Bronchial epithelial cell (primary cell): ENCODE results near the gene BUB3. TPM values are rescaled to one million over a fixed set of nuclear protein-coding genes. Genes with fewer than 3 reads are reported as not detected.
A peak's percentile ranks its signal among the peaks of the same experiment; 100 is the strongest.

Experiments
- DNase-seq: peaks from one replicate; pipeline ENCODE4 v3.0.0-alpha.2; 2010; ENCODE audit warnings: low read depth
- FAIRE-seq: peaks from 2 replicates; lab custom pipeline; 2011; peaks lifted over from hg19 to GRCh38; lab: Jason Lieb, UNC
- H3K27me3 ChIP-seq: 2 replicates; pipeline ENCODE4 v1.5.1; 2011; ENCODE audit warnings: low read length; ENCODE audit not compliant: control insufficient read depth, insufficient read depth
- H3K36me3 ChIP-seq: 2 replicates; pipeline ENCODE4 v1.5.1; 2011; ENCODE audit warnings: low read length; ENCODE audit not compliant: control insufficient read depth, insufficient read depth
- H3K4me3 ChIP-seq: 2 replicates; pipeline ENCODE4 v1.5.1; 2011; ENCODE audit warnings: mild to moderate bottlenecking, low read depth, low read length, control low read depth
- CTCF ChIP-seq: IDR thresholded peaks from 2 replicates; pipeline ENCODE4 v1.5.1; 2011; ENCODE audit warnings: mild to moderate bottlenecking, moderate library complexity, low read length, control low read depth, inconsistent platforms; ENCODE audit not compliant: insufficient read depth, severe bottlenecking
- total RNA-seq: library from RNA; depleted of rRNA; stranded (reverse); fragments of >200 nt; gene quantifications from 2 replicates; pipeline ENCODE4 v1.2.1, GENCODE V29; 2014

BUB3 gene
- total RNA-seq, 1 donor from 2014 or later, result 143 TPM

GRCh38 chr10:123183724-123184123, 29.5 kb downstream of the BUB3 start:
- Histone ChIP-seq H3K36me3 (no peaks in the 10 kb centered on the region), H3K4me3 (no peak overlapping the region), H3K27me3 (no peaks in the 10 kb centered on the region)
- no peak for TF ChIP-seq CTCF
- no peak for DNase-seq
- no peak for FAIRE-seq

GRCh38 chr10:123187781-123188180, 33.6 kb downstream of the BUB3 start:
- no peak for TF ChIP-seq CTCF
- peaks cover 3% of the 10 kb centered on the region for H3K36me3 ChIP-seq
- no peaks in the 10 kb centered on the region for H3K27me3 ChIP-seq
- no peak overlapping the region for H3K4me3 ChIP-seq
- DNase-seq, result no peak
- no peak for FAIRE-seq

GRCh38 chr10:123191886-123192285, 37.7 kb downstream of the BUB3 start:
- DNase-seq (no peak), FAIRE-seq (no peak)
- H3K4me3 ChIP-seq, result no peak overlapping the region
- H3K27me3 ChIP-seq, result no peaks in the 10 kb centered on the region
- TF ChIP-seq CTCF, result no peak
- H3K36me3 ChIP-seq, result peaks cover 3% of the 10 kb centered on the region

GRCh38 chr10:123194056-123194455, 39.9 kb downstream of the BUB3 start:
- no peaks in the 10 kb centered on the region for H3K27me3 ChIP-seq
- no peak for TF ChIP-seq CTCF
- no peak for FAIRE-seq
- no peak for DNase-seq
- peaks cover 3% of the 10 kb centered on the region for H3K36me3 ChIP-seq
- H3K4me3 ChIP-seq, result no peak overlapping the region

GRCh38 chr10:123200531-123200930, 46.3 kb downstream of the BUB3 start:
- no peak for FAIRE-seq
- no peak for TF ChIP-seq CTCF

GRCh38 chr10:123202506-123202905, 48.3 kb downstream of the BUB3 start:
- Histone ChIP-seq H3K27me3 (no peaks in the 10 kb centered on the region), H3K4me3 (no peak overlapping the region), H3K36me3 (no peaks in the 10 kb centered on the region)
- DNase-seq, result no peak
- TF ChIP-seq CTCF, result no peak
- peak; percentile 81 for FAIRE-seq

More at GRCh38 chr10:123200531-123200930, 46.3 kb downstream of the BUB3 start:
- no peak for DNase-seq
- Histone ChIP-seq H3K4me3 (no peak overlapping the region), H3K27me3 (no peaks in the 10 kb centered on the region), H3K36me3 (no peaks in the 10 kb centered on the region)
